Measurements from ENCODE around the gene SLC35A3. TPM values are rescaled to one million over a fixed set of nuclear protein-coding genes. Genes with fewer than 3 reads are reported as not detected.

SLC35A3 gene
- total RNA-seq, 1 donor from 2014 or later: 24.1 TPM

DNA sequence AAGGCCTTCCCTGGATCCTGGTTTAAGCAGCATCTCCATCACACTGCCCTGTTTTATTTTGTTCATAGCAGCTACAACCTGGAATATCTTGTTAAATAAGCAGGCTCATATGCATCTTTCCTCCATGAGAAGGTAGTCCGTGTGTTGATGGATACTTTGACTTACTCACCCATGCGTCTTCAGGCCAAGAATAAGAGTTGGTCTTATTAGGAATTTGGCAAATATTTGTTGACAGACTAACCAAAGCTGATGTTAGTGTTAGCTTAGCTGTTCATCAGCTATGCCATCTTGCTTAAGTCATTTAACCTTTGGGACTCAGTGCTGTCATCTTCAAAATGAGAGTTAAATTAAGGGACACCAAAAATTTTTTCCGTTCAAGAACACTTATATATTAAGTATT is 103.7 kb downstream of the SLC35A3 start:
- DNase-seq (ENCODE audit: low read depth): no peak
- H3K36me3 ChIP-seq (ENCODE audit: control insufficient read depth, insufficient read depth, low read length): no peaks in the 10 kb centered on the region
- no peak overlapping the region for H3K4me3 ChIP-seq (ENCODE audit: low read depth, low read length)
- no peaks in the 10 kb centered on the region for H3K27me3 ChIP-seq (ENCODE audit: control insufficient read depth, insufficient read depth, low read length)
- TF ChIP-seq, protein P1, sequence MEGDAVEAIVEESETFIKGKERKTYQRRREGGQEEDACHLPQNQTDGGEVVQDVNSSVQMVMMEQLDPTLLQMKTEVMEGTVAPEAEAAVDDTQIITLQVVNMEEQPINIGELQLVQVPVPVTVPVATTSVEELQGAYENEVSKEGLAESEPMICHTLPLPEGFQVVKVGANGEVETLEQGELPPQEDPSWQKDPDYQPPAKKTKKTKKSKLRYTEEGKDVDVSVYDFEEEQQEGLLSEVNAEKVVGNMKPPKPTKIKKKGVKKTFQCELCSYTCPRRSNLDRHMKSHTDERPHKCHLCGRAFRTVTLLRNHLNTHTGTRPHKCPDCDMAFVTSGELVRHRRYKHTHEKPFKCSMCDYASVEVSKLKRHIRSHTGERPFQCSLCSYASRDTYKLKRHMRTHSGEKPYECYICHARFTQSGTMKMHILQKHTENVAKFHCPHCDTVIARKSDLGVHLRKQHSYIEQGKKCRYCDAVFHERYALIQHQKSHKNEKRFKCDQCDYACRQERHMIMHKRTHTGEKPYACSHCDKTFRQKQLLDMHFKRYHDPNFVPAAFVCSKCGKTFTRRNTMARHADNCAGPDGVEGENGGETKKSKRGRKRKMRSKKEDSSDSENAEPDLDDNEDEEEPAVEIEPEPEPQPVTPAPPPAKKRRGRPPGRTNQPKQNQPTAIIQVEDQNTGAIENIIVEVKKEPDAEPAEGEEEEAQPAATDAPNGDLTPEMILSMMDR (IDR thresholded peaks at IDR 0.05; ENCODE audit: insufficient read depth, low read length, poor library complexity, severe bottlenecking): no peak

DNA sequence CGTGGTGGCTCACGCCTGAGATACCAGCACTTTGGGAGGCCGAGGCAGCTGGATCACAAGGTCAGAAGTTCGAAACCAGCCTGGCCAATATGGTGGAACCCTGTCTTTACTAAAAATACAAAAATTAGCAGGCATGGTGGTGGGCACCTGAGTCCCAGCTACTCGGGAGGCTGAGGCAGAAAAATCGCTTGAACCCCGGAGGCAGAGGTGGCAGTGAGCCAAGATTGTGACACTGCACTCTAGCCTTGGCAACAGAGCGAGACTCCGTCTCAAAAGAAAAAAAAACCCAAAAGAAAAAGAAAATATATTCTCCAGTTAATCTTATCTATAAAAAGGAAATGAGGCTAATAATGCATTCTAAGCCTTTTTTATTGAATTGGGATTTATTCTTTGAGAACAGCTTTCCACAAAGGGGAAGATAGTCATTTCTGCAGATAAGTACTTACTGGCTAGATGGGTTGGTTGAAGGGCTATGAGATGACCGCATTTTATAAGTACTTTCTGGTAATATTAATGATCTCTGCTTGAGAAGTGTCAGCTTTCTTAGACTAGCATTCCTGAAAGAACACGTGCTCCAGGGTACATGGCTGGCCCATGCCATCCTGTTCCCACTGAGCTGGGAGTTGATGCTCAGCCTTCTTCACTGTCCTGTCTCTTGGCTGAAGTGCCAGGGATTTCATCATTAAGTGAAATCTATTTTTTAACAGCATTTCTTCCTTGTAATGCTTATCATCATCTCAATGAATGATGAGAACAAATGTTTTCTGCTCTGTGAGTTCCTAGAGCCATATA is 105.0 kb downstream of the SLC35A3 start:
- no peak for DNase-seq (ENCODE audit: low read depth)

DNA sequence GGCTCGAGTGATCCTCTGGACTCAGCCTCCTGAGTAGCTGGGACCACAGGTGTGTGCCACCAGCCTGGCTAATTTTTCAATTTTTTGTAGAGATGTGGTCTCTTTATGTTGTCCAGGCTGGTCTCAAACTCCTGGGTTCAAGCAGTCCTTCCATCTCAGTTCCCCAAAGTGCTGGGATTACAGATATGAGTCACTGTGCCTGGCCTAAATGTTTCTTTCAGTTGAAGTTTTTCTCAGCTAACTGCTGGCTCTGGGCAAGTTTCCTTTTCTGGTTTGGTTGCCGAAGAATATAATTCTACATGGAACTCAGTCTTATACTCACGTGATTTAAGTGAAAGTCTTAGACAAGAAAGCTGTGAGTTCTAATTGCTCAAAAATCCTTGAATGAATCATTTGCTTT is 106.0 kb downstream of the SLC35A3 start:
- no peaks in the 10 kb centered on the region for H3K36me3 ChIP-seq (ENCODE audit: control insufficient read depth, insufficient read depth, low read length)
- no peak for DNase-seq (ENCODE audit: low read depth)
- H3K4me3 ChIP-seq (ENCODE audit: low read depth, low read length): no peak overlapping the region
- H3K27me3 ChIP-seq (ENCODE audit: control insufficient read depth, insufficient read depth, low read length): no peaks in the 10 kb centered on the region
- TF ChIP-seq, protein P1 (IDR thresholded peaks at IDR 0.05; ENCODE audit: insufficient read depth, low read length, poor library complexity, severe bottlenecking): no peak

More for the DNA sequence above, 105.0 kb downstream of the SLC35A3 start:
- Histone ChIP-seq H3K36me3 (ENCODE audit: control insufficient read depth, insufficient read depth, low read length) (no peaks in the 10 kb centered on the region), H3K27me3 (ENCODE audit: control insufficient read depth, insufficient read depth, low read length) (no peaks in the 10 kb centered on the region), H3K4me3 (ENCODE audit: low read depth, low read length) (no peak overlapping the region)
- TF ChIP-seq, protein P1 (IDR thresholded peaks at IDR 0.05; ENCODE audit: insufficient read depth, low read length, poor library complexity, severe bottlenecking): no peak

DNA sequence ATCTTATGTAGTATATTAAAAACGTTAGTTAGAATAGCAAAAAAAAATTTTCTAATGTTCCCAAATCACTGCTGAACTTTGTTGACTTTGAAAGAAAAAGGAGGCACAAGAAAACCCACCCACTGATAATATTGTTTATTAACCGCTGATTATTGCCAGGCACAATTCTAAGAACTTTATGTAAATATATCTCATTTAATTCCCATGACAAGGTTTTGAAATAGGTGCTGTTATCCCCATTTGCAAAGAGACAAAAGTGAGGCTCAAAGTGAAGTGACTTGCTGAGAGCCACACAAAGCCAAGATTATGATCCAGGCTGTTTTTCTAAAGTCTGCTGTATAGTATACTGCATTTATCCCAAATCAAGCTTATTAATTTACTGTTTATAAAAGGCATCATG is 106.5 kb downstream of the SLC35A3 start:
- TF ChIP-seq, protein P1 (IDR thresholded peaks at IDR 0.05; ENCODE audit: insufficient read depth, low read length, poor library complexity, severe bottlenecking): no peak
- no peak for DNase-seq (ENCODE audit: low read depth)
- Histone ChIP-seq H3K27me3 (ENCODE audit: control insufficient read depth, insufficient read depth, low read length) (no peaks in the 10 kb centered on the region), H3K4me3 (ENCODE audit: low read depth, low read length) (no peak overlapping the region), H3K36me3 (ENCODE audit: control insufficient read depth, insufficient read depth, low read length) (no peaks in the 10 kb centered on the region)

DNA sequence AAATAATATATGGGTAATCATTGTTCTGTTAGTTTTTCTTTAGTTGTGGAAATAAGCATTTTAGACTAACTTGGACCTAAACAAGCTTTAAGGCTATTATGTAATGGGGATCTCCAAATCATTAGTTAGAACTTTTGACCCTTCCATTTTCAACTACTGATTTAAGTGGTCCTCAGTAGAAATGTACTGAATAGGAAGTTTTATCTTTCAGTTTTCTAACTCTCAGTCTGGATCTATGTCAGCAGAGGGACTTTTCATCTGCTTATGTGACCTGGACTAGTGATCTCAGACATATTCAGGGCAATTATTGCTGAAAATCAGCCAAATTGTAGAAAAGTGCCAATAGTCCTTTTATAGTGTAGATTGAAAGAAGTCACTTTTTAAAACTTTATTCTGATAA is 106.9 kb downstream of the SLC35A3 start:
- TF ChIP-seq, protein P1 (IDR thresholded peaks at IDR 0.05; ENCODE audit: insufficient read depth, low read length, poor library complexity, severe bottlenecking): no peak
- Histone ChIP-seq H3K27me3 (ENCODE audit: control insufficient read depth, insufficient read depth, low read length) (no peaks in the 10 kb centered on the region), H3K4me3 (ENCODE audit: low read depth, low read length) (no peak overlapping the region), H3K36me3 (ENCODE audit: control insufficient read depth, insufficient read depth, low read length) (no peaks in the 10 kb centered on the region)
- no peak for DNase-seq (ENCODE audit: low read depth)

DNA sequence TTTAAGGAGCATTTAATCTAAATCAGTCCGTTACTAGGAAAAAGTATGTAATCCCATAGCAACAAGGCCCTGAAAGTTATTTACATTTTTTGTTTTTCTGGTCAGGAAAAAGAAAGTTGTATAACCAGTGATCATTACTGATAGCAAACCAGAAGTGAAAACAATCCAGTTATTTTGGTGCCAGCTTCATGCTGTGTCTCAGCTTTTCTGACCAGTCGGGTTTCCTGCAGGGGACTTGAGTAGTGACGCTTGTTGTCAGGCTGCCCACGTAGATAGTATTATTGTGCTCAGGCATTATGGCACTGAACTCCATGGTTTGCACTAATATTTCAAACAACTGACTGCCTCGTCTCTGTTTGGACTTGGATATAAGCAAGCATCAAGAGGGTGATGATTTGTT is 107.7 kb downstream of the SLC35A3 start:
- H3K36me3 ChIP-seq (ENCODE audit: control insufficient read depth, insufficient read depth, low read length): no peaks in the 10 kb centered on the region
- TF ChIP-seq, protein P1 (IDR thresholded peaks at IDR 0.05; ENCODE audit: insufficient read depth, low read length, poor library complexity, severe bottlenecking): no peak
- no peak for DNase-seq (ENCODE audit: low read depth)
- no peak overlapping the region for H3K4me3 ChIP-seq (ENCODE audit: low read depth, low read length)
- H3K27me3 ChIP-seq (ENCODE audit: control insufficient read depth, insufficient read depth, low read length): no peaks in the 10 kb centered on the region
